Liver (tissue), 3 donors: ENCODE results near the gene CELSR2.

Source experiments
- CTCF ChIP-seq: fragments of 150-350 bp; IDR thresholded peaks from 2 replicates; pipeline ENCODE4 v1.5.1; 2017; ENCODE audit warnings: improper control_type of control experiment, low read depth, low read length; ENCODE audit not compliant: missing input control
- EGR1 ChIP-seq, 2 donors: IDR thresholded peaks; 2 replicates each; pipeline ENCODE4 v1.6.1; 2016 to 2018; ENCODE audit warnings: antibody characterized with exemption in 2 of 2, low read depth in 2 of 2
- RAD21 ChIP-seq, 2 donors: IDR thresholded peaks; 2 replicates each; pipeline ENCODE4 v1.6.1; 2016; ENCODE audit warnings: antibody characterized with exemption in 2 of 2, mild to moderate bottlenecking in 2 of 2
- TAF1 ChIP-seq: conservative IDR thresholded peaks from 2 replicates; pipeline ENCODE4 v1.6.1; 2016; ENCODE audit warnings: antibody characterized with exemption, mild to moderate bottlenecking
- YY1 ChIP-seq: IDR thresholded peaks from 2 replicates; pipeline ENCODE4 v1.6.1; 2016; ENCODE audit warnings: antibody characterized with exemption, mild to moderate bottlenecking
- TF ChIP-seq, protein P1 (sequence below): IDR thresholded peaks from 2 replicates; pipeline ENCODE4 v1.6.1; 2016; ENCODE audit warnings: antibody characterized with exemption
- TF ChIP-seq, protein P2 (sequence below): IDR thresholded peaks from 2 replicates; pipeline ENCODE4 v1.6.1; 2016; ENCODE audit warnings: antibody characterized with exemption
- donor health status: healthy.
- donor health status: healthy.

- TF ChIP-seq TAF1 (no peak), CTCF (no peak), RAD21 (IDR thresholded peaks at IDR 0.05) (no peak), EGR1 (IDR thresholded peaks at IDR 0.05; ENCODE audit: low read depth in 2 of 2) (no peak), YY1 (no peak)
- TF ChIP-seq, protein P1, sequence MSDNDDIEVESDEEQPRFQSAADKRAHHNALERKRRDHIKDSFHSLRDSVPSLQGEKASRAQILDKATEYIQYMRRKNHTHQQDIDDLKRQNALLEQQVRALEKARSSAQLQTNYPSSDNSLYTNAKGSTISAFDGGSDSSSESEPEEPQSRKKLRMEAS: no peak
- TF ChIP-seq, protein P2, sequence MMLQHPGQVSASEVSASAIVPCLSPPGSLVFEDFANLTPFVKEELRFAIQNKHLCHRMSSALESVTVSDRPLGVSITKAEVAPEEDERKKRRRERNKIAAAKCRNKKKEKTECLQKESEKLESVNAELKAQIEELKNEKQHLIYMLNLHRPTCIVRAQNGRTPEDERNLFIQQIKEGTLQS: no peak
Measured at GRCh38 chr1:109239047-109239408, 10.3 kb upstream of the CELSR2 start.
